ENCODE data around the gene RHOG.

DNA sequence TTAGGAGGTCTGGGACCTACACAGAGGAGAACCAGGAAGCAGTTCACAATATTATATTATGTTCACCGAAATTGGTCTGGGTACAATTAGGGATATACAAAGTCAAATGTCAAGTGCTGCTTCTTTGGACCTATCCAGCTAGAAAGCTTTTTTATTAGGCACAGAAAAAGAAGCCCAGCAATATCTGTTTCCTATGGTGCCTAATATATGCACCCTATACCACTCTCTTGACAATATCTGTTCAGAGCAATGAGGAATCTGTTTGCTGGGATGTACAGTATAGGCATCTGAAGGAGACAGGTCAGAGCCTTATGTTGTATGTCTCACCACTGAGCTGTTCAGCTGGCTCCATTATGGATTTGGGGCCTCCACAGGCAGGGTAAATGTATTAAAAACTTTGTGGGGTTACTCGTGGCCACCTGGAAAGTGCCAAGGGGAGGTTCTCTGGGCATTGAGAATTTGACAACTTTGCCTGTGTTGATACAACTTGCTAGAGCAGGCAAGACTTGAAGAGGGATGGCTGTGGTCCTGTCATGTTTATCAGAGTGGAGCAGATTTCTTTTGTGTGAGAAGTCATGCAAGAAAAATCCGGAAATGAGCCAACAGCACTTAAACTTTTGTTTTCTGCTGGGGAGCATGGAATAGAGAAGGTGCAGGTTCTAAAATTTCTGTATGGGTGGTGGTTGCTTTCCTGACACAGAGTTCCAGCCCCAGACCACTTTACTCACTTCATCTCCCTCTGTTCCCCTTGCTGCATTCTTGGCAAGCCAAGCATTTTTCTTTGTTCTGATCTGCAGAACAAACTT is 24.8 kb upstream of the RHOG start:
- no peak for TF ChIP-seq CTCF (IDR thresholded peaks at IDR 0.05)
- TF ChIP-seq POLR2A (IDR thresholded peaks at IDR 0.05): no peak

All from stomach (tissue), 4 donors.